ENCODE measurements around the gene CFAP20DC. TPM values are rescaled to one million over a fixed set of nuclear protein-coding genes. Genes with fewer than 3 reads are reported as not detected.

The CFAP20DC gene
- total and polyA plus RNA-seq, 2 donors (not counting 1 experiment from before 2014, with no cell fraction given), result 1.9 to 3.8 TPM

DNA sequence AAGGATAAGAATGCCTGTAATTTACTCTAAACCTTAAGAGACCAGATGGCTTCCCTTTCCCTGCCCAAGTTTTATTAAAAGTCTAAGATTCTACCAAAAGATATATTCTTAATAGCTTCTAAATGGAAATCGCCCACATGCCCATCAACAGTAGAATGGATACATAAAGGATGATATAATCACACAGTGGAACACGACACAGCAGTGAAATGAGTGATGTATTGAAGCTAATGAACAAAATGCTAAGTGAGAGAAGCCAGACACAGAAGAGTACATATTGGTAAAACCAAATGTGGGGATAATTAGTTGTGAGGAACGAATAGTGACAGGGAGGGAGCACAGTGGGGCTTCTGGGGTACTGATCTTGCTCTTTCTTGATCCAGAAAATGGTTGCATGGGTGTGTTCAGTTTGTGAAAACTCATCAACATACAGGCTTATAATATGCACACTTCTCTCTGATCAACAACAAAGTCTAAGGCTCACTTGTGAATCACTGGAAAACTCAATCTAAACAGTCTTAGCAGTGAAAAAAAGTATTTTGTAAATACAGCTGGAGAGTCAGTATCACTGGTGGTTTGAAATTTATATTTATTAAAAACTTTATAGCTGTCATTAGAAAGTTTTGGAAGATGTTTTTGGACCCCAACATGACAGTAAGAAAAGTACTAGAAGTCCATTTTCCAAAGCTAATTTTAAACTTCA is 212.5 kb downstream of the CFAP20DC start:
- no peak for TF ChIP-seq CTCF (conservative IDR thresholded peaks at IDR 0.05 in 1 of 2, IDR thresholded peaks at IDR 0.05 in 1 of 2; ENCODE audit: low read depth in 1 of 2, low read length in 2 of 2)
- no peak for TF ChIP-seq EZH2 (IDR thresholded peaks at IDR 0.05; ENCODE audit: low read length, missing control alignments)
- no peak overlapping the region for H3K4me2 ChIP-seq (ENCODE audit: extremely low read depth, insufficient read depth, low read length)

GRCh38 chr3:58835086-58835485 is 214.7 kb downstream of the CFAP20DC start:
- H3K79me2 ChIP-seq (ENCODE audit: control insufficient read depth, insufficient read depth, low read length), result no peaks in the 10 kb centered on the region
- H4K20me1 ChIP-seq (ENCODE audit: control insufficient read depth, extremely low read depth, insufficient read depth, low read length), result no peaks in the 10 kb centered on the region
- H3K4me3 ChIP-seq (replicated peaks in 1 of 4; ENCODE audit: control extremely low read depth in 1 of 4, insufficient read depth in 1 of 4, low read depth in 3 of 4, low read length in 4 of 4), result no peak overlapping the region
- H3K36me3 ChIP-seq (ENCODE audit: control insufficient read depth, insufficient read depth, low read length), result no peaks in the 10 kb centered on the region
- H3K27me3 ChIP-seq (ENCODE audit: control insufficient read depth, insufficient read depth, low read length), result no peaks in the 10 kb centered on the region
- no peak overlapping the region for H2AFZ ChIP-seq (ENCODE audit: low read length)
- no peaks in the 10 kb centered on the region for H3K9me3 ChIP-seq (ENCODE audit: control insufficient read depth, insufficient read depth, low read depth, low read length)
- no peak for TF ChIP-seq EZH2 (IDR thresholded peaks at IDR 0.05; ENCODE audit: low read length, missing control alignments)
- no peak for TF ChIP-seq CTCF (conservative IDR thresholded peaks at IDR 0.05 in 1 of 2, IDR thresholded peaks at IDR 0.05 in 1 of 2; ENCODE audit: low read depth in 1 of 2, low read length in 2 of 2)
- no peak overlapping the region for H3K9ac ChIP-seq (ENCODE audit: insufficient read depth, low read length)
- H3K27ac ChIP-seq (ENCODE audit: insufficient read depth, low read length), result no peak overlapping the region
- H3K4me2 ChIP-seq (ENCODE audit: extremely low read depth, insufficient read depth, low read length), result no peak overlapping the region
- peaks cover 2% of the 10 kb centered on the region for H3K4me1 ChIP-seq (ENCODE audit: control insufficient read depth, extremely low read depth, insufficient read depth, low read length)
- peak in 1 of 2 donors; percentile 79 for DNase-seq (ENCODE audit: low read depth in 2 of 2)

More for the DNA sequence above, 212.5 kb downstream of the CFAP20DC start:
- Histone ChIP-seq H4K20me1 (ENCODE audit: control insufficient read depth, extremely low read depth, insufficient read depth, low read length) (no peaks in the 10 kb centered on the region), H3K27ac (ENCODE audit: insufficient read depth, low read length) (no peak overlapping the region), H3K79me2 (ENCODE audit: control insufficient read depth, insufficient read depth, low read length) (no peaks in the 10 kb centered on the region), H3K27me3 (ENCODE audit: control insufficient read depth, insufficient read depth, low read length) (no peaks in the 10 kb centered on the region), H3K4me3 (replicated peaks in 1 of 4; ENCODE audit: control extremely low read depth in 1 of 4, insufficient read depth in 1 of 4, low read depth in 3 of 4, low read length in 4 of 4) (no peak overlapping the region), H2AFZ (ENCODE audit: low read length) (no peak overlapping the region), H3K9me3 (ENCODE audit: control insufficient read depth, insufficient read depth, low read depth, low read length) (no peaks in the 10 kb centered on the region), H3K4me1 (ENCODE audit: control insufficient read depth, extremely low read depth, insufficient read depth, low read length) (peaks cover 2% of the 10 kb centered on the region), H3K9ac (ENCODE audit: insufficient read depth, low read length) (no peak overlapping the region), H3K36me3 (ENCODE audit: control insufficient read depth, insufficient read depth, low read length) (no peaks in the 10 kb centered on the region)
- DNase-seq (ENCODE audit: low read depth in 2 of 2), result no peak

GRCh38 chr3:58833491-58833890 is 216.3 kb downstream of the CFAP20DC start:
- Histone ChIP-seq H4K20me1 (ENCODE audit: control insufficient read depth, extremely low read depth, insufficient read depth, low read length) (no peaks in the 10 kb centered on the region), H3K9ac (ENCODE audit: insufficient read depth, low read length) (no peak overlapping the region), H3K4me2 (ENCODE audit: extremely low read depth, insufficient read depth, low read length) (no peak overlapping the region), H3K27me3 (ENCODE audit: control insufficient read depth, insufficient read depth, low read length) (no peaks in the 10 kb centered on the region), H3K4me1 (ENCODE audit: control insufficient read depth, extremely low read depth, insufficient read depth, low read length) (peaks cover 2% of the 10 kb centered on the region), H2AFZ (ENCODE audit: low read length) (no peak overlapping the region), H3K36me3 (ENCODE audit: control insufficient read depth, insufficient read depth, low read length) (no peaks in the 10 kb centered on the region), H3K27ac (ENCODE audit: insufficient read depth, low read length) (no peak overlapping the region), H3K4me3 (replicated peaks in 1 of 4; ENCODE audit: control extremely low read depth in 1 of 4, insufficient read depth in 1 of 4, low read depth in 3 of 4, low read length in 4 of 4) (no peak overlapping the region), H3K9me3 (ENCODE audit: control insufficient read depth, insufficient read depth, low read depth, low read length) (no peaks in the 10 kb centered on the region), H3K79me2 (ENCODE audit: control insufficient read depth, insufficient read depth, low read length) (no peaks in the 10 kb centered on the region)
- peak in 1 of 2 donors; percentile 59 for DNase-seq (ENCODE audit: low read depth in 2 of 2)
- TF ChIP-seq EZH2 (IDR thresholded peaks at IDR 0.05; ENCODE audit: low read length, missing control alignments), result no peak
- TF ChIP-seq CTCF (conservative IDR thresholded peaks at IDR 0.05 in 1 of 2, IDR thresholded peaks at IDR 0.05 in 1 of 2; ENCODE audit: low read depth in 1 of 2, low read length in 2 of 2), result no peak
